H1 (cell line): ENCODE data around the gene HDHD5. TPM values are rescaled to one million over a fixed set of nuclear protein-coding genes. Genes with fewer than 3 reads are reported as not detected.

Source experiments
- CTCF ChIA-PET: fragments of 300-600 bp; sonication (Branson Sonifier 250); formaldehyde crosslinking; loops from one replicate; lab custom pipeline; 2021; ENCODE audit not compliant: partially characterized antibody; lab: Charles Lee
- POLR2A ChIA-PET: fragments of 300-600 bp; sonication (Branson Sonifier 250); formaldehyde crosslinking; loops from one replicate; lab custom pipeline; 2021; ENCODE audit warnings: inconsistent platforms; ENCODE audit not compliant: partially characterized antibody; lab: Charles Lee
- DNase-seq, 2 experiments: peaks; one replicate each; pipeline versions ENCODE4 v3.0.0 to v3.0.0-alpha.2; 2010 to 2022; ENCODE audit warnings: low spot score in 2 of 2, low read depth in 1 of 2, mixed read lengths in 1 of 2
- FAIRE-seq: peaks from 2 replicates; lab custom pipeline; 2011; peaks lifted over from hg19 to GRCh38; lab: Jason Lieb, UNC
- H2AFZ ChIP-seq: 2 replicates; pipeline ENCODE4 v1.8.1; 2012; ENCODE audit warnings: low read length, inconsistent platforms
- H2AK5ac ChIP-seq: 2 replicates; pipeline ENCODE4 v1.6.1; 2013; ENCODE audit warnings: low read depth, low read length
- H2BK120ac ChIP-seq: replicated peaks from 2 replicates; pipeline ENCODE3; 2013; ENCODE audit warnings: low read depth, low read length, inconsistent platforms
- H2BK12ac ChIP-seq: 2 replicates; pipeline ENCODE4 v1.6.1; 2013; ENCODE audit warnings: low read depth, low read length
- H2BK15ac ChIP-seq: 2 replicates; pipeline ENCODE4 v1.6.1; 2013; ENCODE audit warnings: low read length
- H2BK20ac ChIP-seq: 2 replicates; pipeline ENCODE4 v1.6.1; 2013; ENCODE audit warnings: low read length
- H2BK5ac ChIP-seq: 2 replicates; pipeline ENCODE4 v1.6.1; 2013; ENCODE audit warnings: low read depth, low read length
- H3K14ac ChIP-seq: 2 replicates; pipeline ENCODE4 v1.6.1; 2013; ENCODE audit warnings: inconsistent platforms; ENCODE audit not compliant: insufficient read length
- H3K18ac ChIP-seq: 2 replicates; pipeline ENCODE4 v1.6.1; 2013; ENCODE audit warnings: low read length; ENCODE audit errors: extremely low read depth
- H3K23ac ChIP-seq: 2 replicates; pipeline ENCODE4 v1.6.1; 2013; ENCODE audit warnings: inconsistent platforms; ENCODE audit not compliant: insufficient read length
- H3K23me2 ChIP-seq: 2 replicates; pipeline ENCODE4 v1.6.1; 2013; ENCODE audit warnings: low read depth, low read length
- H3K27ac ChIP-seq: 2 replicates; pipeline ENCODE4 v1.6.1; 2011; ENCODE audit warnings: low read depth, low read length, inconsistent platforms
- H3K27me3 ChIP-seq, 4 experiments: replicated peaks in 1 of 4; 1 replicate in 1 of 4; 2 replicates in 3 of 4; pipeline versions ENCODE4 v1.6.1 to v1.8.1; 2011 to 2013; ENCODE audit warnings: low read length in 3 of 4, mild to moderate bottlenecking in 3 of 4, inconsistent platforms in 2 of 4, mixed read lengths in 2 of 4, moderate library complexity in 1 of 4; ENCODE audit not compliant: control insufficient read depth in 3 of 4, insufficient read depth in 3 of 4; ENCODE audit errors: extremely low read depth in 1 of 4
- H3K36me3 ChIP-seq, 4 experiments: 2 replicates each; pipeline versions ENCODE4 v1.6.1 to v1.8.1; 2011 to 2013; ENCODE audit warnings: mild to moderate bottlenecking in 4 of 4, low read length in 3 of 4, moderate library complexity in 2 of 4, control low read depth in 1 of 4, inconsistent platforms in 1 of 4; ENCODE audit not compliant: insufficient read depth in 4 of 4, control insufficient read depth in 2 of 4
- H3K4ac ChIP-seq: replicated peaks from 2 replicates; pipeline ENCODE3; 2013; ENCODE audit warnings: low read length, low read depth, mixed read lengths, inconsistent platforms; ENCODE audit not compliant: insufficient read length
- H3K4me1 ChIP-seq, 4 experiments: replicated peaks in 1 of 4; 1 replicate in 1 of 4; 2 replicates in 3 of 4; pipeline versions ENCODE4 v1.6.1 to v1.8.1; 2011 to 2013; ENCODE audit warnings: low read length in 3 of 4, inconsistent platforms in 2 of 4, mixed read lengths in 1 of 4; ENCODE audit not compliant: insufficient read depth in 4 of 4, control insufficient read depth in 3 of 4
- H3K4me2 ChIP-seq, 2 experiments: 2 replicates each; pipeline versions ENCODE4 v1.6.1 to v1.8.1; 2011 to 2013; ENCODE audit warnings: low read depth in 2 of 2, low read length in 2 of 2, control low read depth in 1 of 2, inconsistent platforms in 1 of 2, mild to moderate bottlenecking in 1 of 2; ENCODE audit not compliant: insufficient read depth in 1 of 2
- H3K4me3 ChIP-seq, 4 experiments: fragments of 200-600, 300-600 bp in 1 of 4; sonication (generic), shearing (Covaris generic), sonication (Bioruptor Twin) in 1 of 4; 2 replicates each; pipeline versions ENCODE4 v1.5.1 to v1.8.1; 2011 to 2016; ENCODE audit warnings: low read length in 4 of 4, low read depth in 3 of 4, control low read depth in 2 of 4, inconsistent platforms in 2 of 4, mild to moderate bottlenecking in 2 of 4, mixed read lengths in 1 of 4, moderate library complexity in 1 of 4; ENCODE audit not compliant: insufficient read depth in 2 of 4; ENCODE audit errors: extremely low read depth in 1 of 4
- H3K56ac ChIP-seq: replicated peaks from 2 replicates; pipeline ENCODE3; 2013; ENCODE audit warnings: low read depth, mild to moderate bottlenecking, mixed read lengths, low read length, inconsistent platforms; ENCODE audit not compliant: insufficient read length
- H3K79me1 ChIP-seq: 2 replicates; pipeline ENCODE4 v1.6.1; 2013; ENCODE audit warnings: low read depth, low read length, control low read depth
- H3K79me2 ChIP-seq, 2 experiments: 2 replicates each; pipeline versions ENCODE4 v1.6.1 to v1.8.1; 2012 to 2013; ENCODE audit warnings: low read length in 2 of 2, mild to moderate bottlenecking in 2 of 2, inconsistent platforms in 1 of 2; ENCODE audit not compliant: insufficient read depth in 2 of 2, control insufficient read depth in 1 of 2
- H3K9ac ChIP-seq, 4 experiments: replicated peaks in 1 of 4; 1 replicate in 1 of 4; 2 replicates in 3 of 4; pipeline versions ENCODE4 v1.6.1 to v1.8.1; 2011 to 2013; ENCODE audit warnings: low read depth in 3 of 4, low read length in 3 of 4, control low read depth in 2 of 4, mild to moderate bottlenecking in 2 of 4, moderate library complexity in 2 of 4, inconsistent platforms in 1 of 4; ENCODE audit errors: extremely low read depth in 1 of 4
- H3K9me3 ChIP-seq, 2 experiments: 2 replicates each; pipeline versions ENCODE4 v1.6.1 to v1.8.1; 2012 to 2013; ENCODE audit warnings: mild to moderate bottlenecking in 2 of 2, moderate library complexity in 2 of 2, control low read depth in 1 of 2, inconsistent platforms in 1 of 2, low read depth in 1 of 2, low read length in 1 of 2, mixed read lengths in 1 of 2; ENCODE audit not compliant: insufficient read depth in 2 of 2
- H4K20me1 ChIP-seq, 2 experiments: replicated peaks in 1 of 2; 2 replicates each; pipeline versions ENCODE3 to v1.8.1; 2011 to 2013; ENCODE audit warnings: inconsistent platforms in 2 of 2, low read length in 2 of 2, mild to moderate bottlenecking in 1 of 2; ENCODE audit not compliant: insufficient read depth in 2 of 2, control insufficient read depth in 1 of 2
- H4K5ac ChIP-seq: 2 replicates; pipeline ENCODE4 v1.6.1; 2013; ENCODE audit warnings: low read length, low read depth, mixed read lengths, inconsistent platforms; ENCODE audit not compliant: insufficient read length
- H4K8ac ChIP-seq: 2 replicates; pipeline ENCODE4 v1.8.0; 2013; ENCODE audit warnings: mild to moderate bottlenecking, moderate library complexity, low read length, inconsistent platforms; ENCODE audit not compliant: insufficient read depth; ENCODE audit errors: extremely low read depth
- H4K91ac ChIP-seq: replicated peaks from 2 replicates; pipeline ENCODE3; 2013; ENCODE audit warnings: low read length, mixed read lengths, inconsistent platforms; ENCODE audit not compliant: insufficient read length
- CBX5 ChIP-seq: fragments of 300-800, 300-1000 bp; sonication (generic); IDR thresholded peaks from 2 replicates; pipeline ENCODE4 v1.7.1; 2016; ENCODE audit warnings: antibody characterized with exemption, low read length, low read depth
- HDAC6 ChIP-seq: IDR thresholded peaks from one replicate; pipeline ENCODE4 v1.7.1; 2012; ENCODE audit warnings: low read depth, mild to moderate bottlenecking, inconsistent platforms, low read length, moderate library complexity
- JUN ChIP-seq: IDR thresholded peaks from 2 replicates; pipeline ENCODE4 v1.6.1; 2011; ENCODE audit warnings: low read depth, mild to moderate bottlenecking, improper control_type of control experiment, low read length
- KDM1A ChIP-seq: fragments of 200-600, 300-600 bp; sonication (generic); IDR thresholded peaks from 2 replicates; pipeline ENCODE4 v1.7.1; 2016; ENCODE audit warnings: mild to moderate bottlenecking, low read length, borderline replicate concordance
- KDM5A ChIP-seq: fragments of 200-600 bp; IDR thresholded peaks from 2 replicates; pipeline ENCODE4 v1.7.1; 2012; ENCODE audit warnings: mild to moderate bottlenecking, low read length, inconsistent platforms, mixed read lengths
- MAFK ChIP-seq: IDR thresholded peaks from 2 replicates; pipeline ENCODE4 v1.6.1; 2012; ENCODE audit warnings: low read depth, mild to moderate bottlenecking, improper control_type of control experiment, low read length
- PHF8 ChIP-seq: fragments of 200-600 bp; sonication (generic); conservative IDR thresholded peaks from 2 replicates; pipeline ENCODE4 v1.7.1; 2012; ENCODE audit warnings: low read depth, mild to moderate bottlenecking, inconsistent platforms, low read length, moderate library complexity
- POLR2A ChIP-seq, 2 experiments: IDR thresholded peaks; 1 replicate in 1 of 2; 2 replicates in 1 of 2; pipeline ENCODE4 v1.6.1; 2011; ENCODE audit warnings: low read depth in 2 of 2, low read length in 2 of 2, mild to moderate bottlenecking in 2 of 2; ENCODE audit errors: control extremely low read depth in 1 of 2
- RAD21 ChIP-seq, 2 experiments: IDR thresholded peaks in 1 of 2; conservative IDR thresholded peaks in 1 of 2; 2 replicates each; pipeline ENCODE4 v1.6.1; 2011; ENCODE audit warnings: low read depth in 2 of 2, low read length in 2 of 2, improper control_type of control experiment in 1 of 2, inconsistent platforms in 1 of 2, mild to moderate bottlenecking in 1 of 2, moderate library complexity in 1 of 2
- RBBP5 ChIP-seq: IDR thresholded peaks from 2 replicates; pipeline ENCODE4 v1.7.1; 2012; ENCODE audit warnings: low read depth, mild to moderate bottlenecking, inconsistent platforms, low read length, moderate library complexity, borderline replicate concordance
- RXRA ChIP-seq: IDR thresholded peaks from 2 replicates; pipeline ENCODE4 v1.6.1; 2011; ENCODE audit warnings: low read depth, mild to moderate bottlenecking, low read length, moderate library complexity; ENCODE audit not compliant: insufficient read depth
- SIN3A ChIP-seq, 2 experiments: IDR thresholded peaks in 1 of 2; conservative IDR thresholded peaks in 1 of 2; 2 replicates each; pipeline ENCODE4 v1.6.1; 2011 to 2012; ENCODE audit warnings: low read length in 2 of 2, improper control_type of control experiment in 1 of 2, low read depth in 1 of 2, mild to moderate bottlenecking in 1 of 2
- SP1 ChIP-seq: IDR thresholded peaks from 2 replicates; pipeline ENCODE4 v1.6.1; 2011; ENCODE audit warnings: low read depth, low read length
- SRF ChIP-seq: IDR thresholded peaks from 2 replicates; pipeline ENCODE4 v1.6.1; 2011; ENCODE audit warnings: mild to moderate bottlenecking, low read depth, low read length, moderate library complexity
- TAF1 ChIP-seq: IDR thresholded peaks from 2 replicates; pipeline ENCODE4 v1.6.1; 2011; ENCODE audit warnings: mild to moderate bottlenecking, low read depth, low read length
- WGBS, 2 experiments: shearing (Covaris generic) in 1 of 2; methylation state at CpG; one replicate each; pipeline versions ENCODE4 v1.1.6 to v1.1.7; 2013 to 2015; ENCODE audit warnings: low lambda C conversion rate in 2 of 2, mixed read lengths in 2 of 2, inconsistent platforms in 1 of 2, low coverage in 1 of 2, missing lambda C conversion rate in 1 of 2; ENCODE audit not compliant: insufficient replicate concordance in 2 of 2, insufficient coverage in 1 of 2, insufficient read length in 1 of 2; ENCODE audit errors: extremely low coverage in 1 of 2, missing lambda C conversion rate in 1 of 2; 5-methylcytosine and 5-hydroxymethylcytosine counted together
- polyA plus RNA-seq, 7 experiments: library from polyadenylated mRNA; depleted of rRNA in 3 of 7; stranded (reverse) in 5 of 7; unstranded in 2 of 7; fragments of >200 nt in 5 of 7; fragments of 200-250 nt in 2 of 7; gene quantifications; 1 replicate in 5 of 7; 2 replicates in 1 of 7; 4 replicates in 1 of 7; pipeline versions ENCODE4 v1.2.1 to v1.2.3, GENCODE V29; 2011 to 2013; ENCODE audit warnings: missing spikeins in 2 of 7, mixed read lengths in 2 of 7
- total RNA-seq: library from RNA; stranded (reverse); fragmentation: NEBNext Ultra II Directional; extraction: Animal tissue kit (Norgen Biotek cat#: 25700); gene quantifications from 2 replicates; pipeline ENCODE4 v1.2.1, GENCODE V29; 2021

The HDHD5 gene
- total and polyA plus RNA-seq, 2 of the 8 experiments (the other 6 are each of a cell fraction or from before 2014, with no cell fraction given) = 68.3 to 123 TPM

- Histone ChIP-seq H2BK15ac (no peak overlapping the region), H2BK120ac (no peak overlapping the region), H3K9ac (no peak overlapping the region), H2BK12ac (no peak overlapping the region), H4K5ac (no peak overlapping the region), H3K23ac (no peak overlapping the region), H3K23me2 (no peaks in the 10 kb centered on the region; the same call in 1 of the 2 replicates), H3K4me1 (peaks cover 4 to 7% (median 6%) of the 10 kb centered on the region in 4 experiments; a peak in 5 of 7 replicates), H4K8ac (no peak overlapping the region), H3K56ac (no peak overlapping the region), H3K79me2 (no peaks in the 10 kb centered on the region), H3K27ac (no peak overlapping the region), H2BK5ac (no peak overlapping the region), H3K27me3 (peaks cover 0 to 3% (median 2%) of the 10 kb centered on the region in 4 experiments; a peak in 4 of 7 replicates), H2AK5ac (no peak overlapping the region), H3K14ac (no peak overlapping the region), H3K4me3 (no peak overlapping the region), H3K4ac (no peak overlapping the region), H3K36me3 (no peaks in the 10 kb centered on the region), H3K4me2 (no peak overlapping the region), H3K9me3 (no peaks in the 10 kb centered on the region), H4K91ac (no peak overlapping the region), H4K20me1 (peaks cover 2 to 7% of the 10 kb centered on the region in 2 experiments), H3K79me1 (0 out of 2 replicates have a peak, but pooled peaks cover 4% of the 10 kb centered on the region), H3K18ac (no peak overlapping the region), H2BK20ac (no peak overlapping the region), H2AFZ (no peak overlapping the region)
- ChIA-PET CTCF (interaction anchor here (0.8 to 5.9 kb wide), 7 partner anchors 9 to 98 kb away, joined by 3 to 29 read pairs (median 3); no protein-coding TSS in a partner anchor), POLR2A (no interaction called here)
- 91% methylated on average over 9 of the region's 9 CpGs; no CpG with 5 or more reads in 1 of the 2 experiments for WGBS, 2 experiments
- no peak for DNase-seq
- FAIRE-seq = no peak
- TF ChIP-seq RBBP5 (no peak), SRF (no peak), KDM5A (no peak), RAD21 (IDR thresholded peaks at IDR 0.05 in 1 of 2, conservative IDR thresholded peaks at IDR 0.05 in 1 of 2; ENCODE audit: low read depth in 2 of 2, low read length in 2 of 2) (no peak), TAF1 (no peak), SIN3A (conservative IDR thresholded peaks at IDR 0.05 in 1 of 2, IDR thresholded peaks at IDR 0.05 in 1 of 2; ENCODE audit: low read depth in 1 of 2, low read length in 2 of 2) (no peak), MAFK (no peak), RXRA (no peak), KDM1A (no peak), PHF8 (no peak), JUN (no peak), CBX5 (no peak), POLR2A (IDR thresholded peaks at IDR 0.05; ENCODE audit: control extremely low read depth in 1 of 2, low read depth in 2 of 2, low read length in 2 of 2) (no peak), HDAC6 (no peak), SP1 (no peak)
Observed at GRCh38 chr22:17114898-17115235, 44.2 kb downstream of the HDHD5 start.
